Fibroblast of mammary gland (primary cell): ENCODE measurements around the gene AGPS.
"Not testable (repeated sequence)": the region's sequence is repeated elsewhere in the genome, so short reads cannot be mapped to it uniquely, and the experiment has no call there.

Experiments used
- DNase-seq: peaks from one replicate; pipeline ENCODE4 v3.0.0-alpha.2; 2010; ENCODE audit warnings: low read depth
- H3K4me3 ChIP-seq: 2 replicates; pipeline ENCODE4 v1.5.1; 2011; ENCODE audit warnings: low read depth, mild to moderate bottlenecking, low read length, moderate library complexity; ENCODE audit not compliant: control insufficient read depth
- CTCF ChIP-seq: conservative IDR thresholded peaks from 2 replicates; pipeline ENCODE4 v1.5.1; 2011; ENCODE audit warnings: low read depth, low read length, inconsistent platforms; ENCODE audit not compliant: control insufficient read depth, insufficient read depth

The AGPS gene

DNA sequence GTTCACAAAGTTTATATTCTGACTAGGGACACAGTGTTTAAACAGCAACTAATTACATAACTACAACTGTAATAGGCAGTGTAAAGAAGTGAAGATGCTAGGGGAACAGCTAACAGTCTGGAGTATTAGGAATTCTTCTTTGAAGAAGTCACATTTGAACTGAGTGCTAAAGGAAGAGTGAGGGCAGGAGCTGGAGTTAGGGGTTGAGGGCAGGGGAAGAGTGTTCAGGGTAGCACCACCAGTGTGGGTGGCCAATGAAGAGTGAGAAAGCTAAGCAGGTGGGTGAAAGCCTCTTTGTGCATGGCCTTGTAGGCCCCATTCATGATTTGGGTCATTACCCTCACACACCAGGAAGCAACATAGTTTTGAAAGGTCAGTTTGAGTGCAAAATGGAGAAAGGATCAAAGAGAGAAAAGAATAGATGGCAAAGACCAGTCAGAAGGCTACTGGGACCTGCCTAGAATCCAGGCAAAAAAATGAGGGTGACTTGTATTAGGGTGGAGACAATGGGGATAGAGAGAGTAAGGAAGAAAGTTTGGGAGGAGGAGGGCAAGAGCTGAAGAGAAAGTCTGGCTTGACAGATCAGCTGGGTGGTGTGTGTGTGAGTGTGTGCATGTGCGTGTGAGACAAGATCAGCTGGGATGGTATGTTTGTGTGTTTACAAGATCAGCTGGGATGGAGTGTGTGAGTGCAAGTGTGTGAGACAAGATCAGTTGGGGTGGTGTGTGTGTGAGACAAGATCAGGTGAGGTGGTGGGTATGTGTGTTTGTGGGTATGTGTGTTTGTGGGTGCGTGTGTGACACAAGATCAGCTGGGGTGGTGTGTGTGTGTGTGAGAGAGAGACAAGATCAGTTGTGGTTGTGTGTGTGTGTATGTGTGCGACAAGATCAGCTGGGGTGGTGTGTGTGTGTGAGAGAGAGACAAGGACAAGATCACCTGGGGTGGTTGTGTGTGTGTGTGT lies 43.6 kb upstream of the AGPS start:
- H3K4me3 ChIP-seq = no peak overlapping the region
- TF ChIP-seq CTCF = no peak
- DNase-seq = no peak

- not testable (repeated sequence) for H3K4me3 ChIP-seq, DNase-seq
Measured at GRCh38 chr2:177350624-177351023, 41.9 kb upstream of the AGPS start.

DNA sequence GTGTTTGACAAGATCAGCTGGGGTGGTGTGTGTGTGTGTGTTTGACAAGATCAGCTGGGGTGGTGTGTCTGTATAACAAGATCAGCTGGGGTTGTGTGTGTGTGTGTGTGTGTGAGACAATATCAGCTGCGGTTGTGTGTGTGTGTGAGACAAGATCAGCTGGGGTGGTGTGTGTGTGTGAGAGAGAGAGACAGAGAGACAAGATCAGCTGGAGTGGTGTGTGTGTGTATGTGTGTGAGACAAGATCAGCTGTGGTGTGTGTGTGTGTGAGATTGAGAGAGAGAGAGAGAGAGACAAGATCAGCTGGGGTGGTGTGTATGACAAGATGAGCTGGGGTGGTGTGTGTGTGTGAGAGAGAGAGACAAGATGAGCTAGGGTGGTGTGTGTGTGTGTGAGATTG lies 41.5 kb upstream of the AGPS start:
- H3K4me3 ChIP-seq, DNase-seq: not testable (repeated sequence)

- no peak for TF ChIP-seq CTCF
- no peak for DNase-seq
- no peak overlapping the region for H3K4me3 ChIP-seq
Measured at GRCh38 chr2:177352441-177353186, 40.0 kb upstream of the AGPS start.

GRCh38 chr2:177353187-177353478 lies 39.4 kb upstream of the AGPS start:
- DNase-seq = peak; percentile 57

GRCh38 chr2:177354541-177354940 lies 38.0 kb upstream of the AGPS start:
- H3K4me3 ChIP-seq, DNase-seq: not testable (repeated sequence)

More at GRCh38 chr2:177353187-177353478, 39.4 kb upstream of the AGPS start:
- TF ChIP-seq CTCF = no peak
- H3K4me3 ChIP-seq = no peak overlapping the region

GRCh38 chr2:177355874-177356273 lies 36.7 kb upstream of the AGPS start:
- peak; percentile 20 for DNase-seq
- no peak for TF ChIP-seq CTCF
- no peak overlapping the region for H3K4me3 ChIP-seq

DNA sequence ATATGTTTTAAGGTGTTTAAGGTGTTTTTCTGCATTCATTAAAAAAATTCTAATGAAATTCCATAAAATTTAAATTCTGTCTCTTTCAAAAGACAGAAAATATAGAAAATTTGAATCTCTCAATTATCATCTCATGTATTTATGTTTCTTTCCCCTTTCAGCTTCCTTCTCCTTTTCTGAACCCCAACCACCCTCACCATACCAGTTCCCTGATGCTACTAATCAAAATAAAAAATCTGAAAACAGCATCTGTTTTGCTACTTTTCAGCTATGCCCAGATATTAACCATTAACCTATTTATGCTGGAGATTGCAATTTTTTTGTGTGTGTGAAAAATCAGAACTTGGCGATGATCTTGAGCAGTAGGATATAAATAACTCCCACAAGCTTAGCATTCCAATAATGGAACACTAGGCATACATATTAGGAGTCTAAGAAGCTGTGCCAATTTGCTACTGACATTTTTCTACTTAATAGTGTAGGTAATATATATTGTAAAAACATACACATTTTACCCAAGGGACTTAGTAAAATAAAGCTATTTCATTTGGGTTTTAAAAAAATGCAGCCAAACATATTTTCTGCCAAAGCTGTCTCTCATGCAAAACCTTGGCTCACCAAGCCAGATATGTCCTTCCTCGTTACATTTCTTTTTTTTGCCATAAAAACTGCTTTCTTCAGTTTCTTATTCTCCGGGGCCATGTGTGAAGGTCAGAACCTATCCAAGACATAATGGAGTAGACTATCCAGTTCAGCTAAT lies 32.6 kb upstream of the AGPS start:
- DNase-seq = no peak
- no peak for TF ChIP-seq CTCF
- H3K4me3 ChIP-seq = no peak overlapping the region
